HG03025 (cell line): Measurements from ENCODE around the gene LGMN.
"Not testable (repeated sequence)": the region's sequence is repeated elsewhere in the genome, so short reads cannot be mapped to it uniquely, and the experiment has no call there.

Experiments used
- ATAC-seq: cut with Tn5 transposase; IDR thresholded peaks from one replicate; pipeline ENCODE4 v1.9.1; 2021; ENCODE audit warnings: mild to moderate bottlenecking, moderate library complexity; ENCODE audit not compliant: unreplicated experiment, low FRiP score

LGMN gene

GRCh38 chr14:92680330-92680729 is 68.1 kb downstream of the LGMN start:
- ATAC-seq = not testable (repeated sequence)

GRCh38 chr14:92679246-92679645 is 69.2 kb downstream of the LGMN start:
- ATAC-seq = no peak

- no peak for ATAC-seq
Measured at GRCh38 chr14:92678766-92679165, 69.7 kb downstream of the LGMN start.

- no peak for ATAC-seq
Measured at GRCh38 chr14:92677955-92678354, 70.5 kb downstream of the LGMN start.

GRCh38 chr14:92677087-92677668 is 71.2 kb downstream of the LGMN start:
- peak; percentile 60 for ATAC-seq

- no peak for ATAC-seq
Measured at GRCh38 chr14:92676403-92677086, 71.9 kb downstream of the LGMN start.

- ATAC-seq = no peak
Measured at GRCh38 chr14:92675976-92676375, 72.5 kb downstream of the LGMN start.

- ATAC-seq = no peak
Measured at GRCh38 chr14:92675421-92675820, 73.0 kb downstream of the LGMN start.

- ATAC-seq = no peak
Measured at GRCh38 chr14:92673601-92674150, 74.8 kb downstream of the LGMN start.

- no peak for ATAC-seq
Measured at GRCh38 chr14:92670643-92671366, 77.6 kb downstream of the LGMN start.

- ATAC-seq = no peak
Measured at GRCh38 chr14:92670160-92670559, 78.3 kb downstream of the LGMN start.

GRCh38 chr14:92668276-92668973 is 80.0 kb downstream of the LGMN start:
- ATAC-seq = no peak

- ATAC-seq = no peak
Measured at GRCh38 chr14:92666251-92666650, 82.2 kb downstream of the LGMN start.

- ATAC-seq = no peak
Measured at GRCh38 chr14:92665661-92666110, 82.7 kb downstream of the LGMN start.

- no peak for ATAC-seq
Measured at GRCh38 chr14:92663049-92663448, 85.4 kb downstream of the LGMN start.

- ATAC-seq = no peak
Measured at GRCh38 chr14:92660571-92660970, 87.9 kb downstream of the LGMN start.

GRCh38 chr14:92659765-92660561 is 88.5 kb downstream of the LGMN start:
- no peak for ATAC-seq

GRCh38 chr14:92658684-92659083 is 89.7 kb downstream of the LGMN start:
- no peak for ATAC-seq

GRCh38 chr14:92658160-92658559 is 90.3 kb downstream of the LGMN start:
- no peak for ATAC-seq
